Limb (tissue), 2 donors: ENCODE measurements around the gene MADCAM1.
"Not testable (repeated sequence)": the region's sequence is repeated elsewhere in the genome, so short reads cannot be mapped to it uniquely, and the experiment has no call there.

Experiments used
- DNase-seq, 2 donors: peaks; one replicate each; pipeline ENCODE4 v3.0.0-alpha.2; 2016; ENCODE audit errors: extremely low spot score in 2 of 2

MADCAM1 gene

DNA sequence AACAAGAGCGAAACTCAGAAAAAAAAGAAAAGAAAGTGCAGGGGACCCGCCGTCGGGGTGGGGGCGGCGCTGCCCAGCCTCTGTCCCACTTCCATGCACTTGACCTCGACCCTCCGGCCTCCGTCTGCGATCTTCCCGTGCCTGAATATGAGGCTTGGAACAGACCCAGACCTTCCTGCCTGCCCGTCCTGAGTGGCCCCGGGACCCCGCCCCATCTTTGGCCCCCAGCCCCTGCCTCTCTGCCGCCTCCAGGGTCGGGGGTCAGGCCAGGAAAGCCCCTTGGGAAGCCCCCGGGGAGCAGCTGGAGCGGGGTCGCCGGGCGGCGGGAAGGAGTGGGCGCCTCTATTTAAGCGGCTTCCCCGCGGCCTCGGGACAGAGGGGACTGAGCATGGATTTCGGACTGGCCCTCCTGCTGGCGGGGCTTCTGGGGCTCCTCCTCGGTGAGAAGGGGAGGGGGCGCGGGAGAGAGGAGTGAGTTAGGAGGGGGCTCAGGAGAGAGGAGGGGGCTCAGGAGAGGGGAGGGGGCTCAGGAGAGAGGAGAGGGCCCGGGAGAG, at the start of gene MADCAM1:
MADCAM1 (plus strand) TSS at position 375 of the 554 bp plus-strand sequence; CDS start at position 389, 14 bp downstream.
- DNase-seq: peak in 1 of 2 donors; percentile 69

DNA sequence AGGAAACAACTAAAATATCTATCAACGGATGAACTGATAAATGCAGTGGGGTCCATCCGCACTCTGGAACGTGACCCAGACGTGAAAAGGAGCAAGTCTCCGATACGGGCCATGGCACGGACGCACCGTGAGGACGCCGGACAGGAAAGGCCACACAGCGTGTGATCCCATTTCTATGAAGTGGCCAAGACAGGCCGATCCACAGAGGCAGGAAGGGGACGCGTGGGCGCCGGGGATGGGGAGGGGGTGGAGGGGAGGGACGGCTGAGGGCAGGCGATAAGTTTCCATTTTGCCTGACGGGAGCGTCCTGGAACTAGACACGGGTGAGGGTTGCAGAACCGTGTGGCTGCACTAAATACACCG, 49.2 kb upstream of the MADCAM1 start:
- DNase-seq: no peak

DNA sequence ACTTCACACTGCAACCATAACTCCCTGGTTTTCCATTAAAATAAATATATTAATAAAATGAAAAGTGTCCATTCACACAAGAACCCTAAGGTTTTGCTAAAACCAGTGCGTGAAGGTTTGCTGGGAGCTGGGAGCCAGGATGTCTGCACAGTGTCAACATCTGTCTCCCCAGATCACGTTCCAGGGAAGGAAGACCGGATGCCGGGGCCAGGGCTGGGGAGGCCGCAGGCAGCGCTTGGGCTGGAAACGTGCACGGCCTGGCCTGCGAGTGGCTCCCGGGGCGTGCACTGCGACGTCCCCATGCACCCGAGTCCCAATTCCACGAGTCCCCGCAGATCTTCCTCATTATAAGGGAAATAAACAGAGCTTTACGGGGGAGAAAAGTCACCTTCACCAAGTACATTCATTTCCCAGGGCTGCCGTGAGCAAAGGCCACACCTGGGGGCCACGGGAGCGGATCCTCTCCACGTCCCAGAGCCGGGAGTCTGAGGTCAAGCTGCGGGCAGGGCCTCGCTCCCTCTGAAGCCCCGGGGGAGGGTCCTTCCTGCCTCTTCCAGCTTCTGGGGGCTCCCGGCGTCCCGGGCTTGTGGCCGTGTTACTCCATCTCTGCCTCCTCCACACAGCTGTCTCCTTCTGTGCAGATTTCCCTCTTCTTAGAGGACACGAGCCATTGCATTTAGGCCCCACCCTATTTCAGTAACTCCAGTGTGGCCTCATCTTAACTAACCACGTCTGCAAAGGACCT, 48.3 kb upstream of the MADCAM1 start:
- DNase-seq: peak in 1 of 2 donors; percentile 35

DNA sequence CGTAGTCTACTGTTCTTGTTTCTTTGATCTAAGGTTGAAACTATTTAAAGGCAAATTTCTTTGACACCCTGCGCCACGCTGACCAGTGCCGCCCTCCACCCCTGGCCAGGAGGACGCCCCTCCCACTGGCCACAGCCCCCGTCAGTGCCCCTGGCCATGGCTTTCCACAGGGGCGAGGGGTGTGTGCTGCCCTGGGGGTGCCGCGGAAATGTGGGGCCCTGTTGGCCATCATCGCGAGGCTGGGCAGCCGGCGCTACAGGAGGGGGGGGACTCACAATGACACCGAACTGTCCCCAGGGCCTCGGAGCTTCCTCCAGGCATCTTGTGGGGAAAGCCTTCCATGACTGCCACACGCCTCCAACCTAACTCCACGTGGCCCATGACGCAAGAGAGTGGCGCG, 46.4 kb upstream of the MADCAM1 start:
- DNase-seq: no peak

DNA sequence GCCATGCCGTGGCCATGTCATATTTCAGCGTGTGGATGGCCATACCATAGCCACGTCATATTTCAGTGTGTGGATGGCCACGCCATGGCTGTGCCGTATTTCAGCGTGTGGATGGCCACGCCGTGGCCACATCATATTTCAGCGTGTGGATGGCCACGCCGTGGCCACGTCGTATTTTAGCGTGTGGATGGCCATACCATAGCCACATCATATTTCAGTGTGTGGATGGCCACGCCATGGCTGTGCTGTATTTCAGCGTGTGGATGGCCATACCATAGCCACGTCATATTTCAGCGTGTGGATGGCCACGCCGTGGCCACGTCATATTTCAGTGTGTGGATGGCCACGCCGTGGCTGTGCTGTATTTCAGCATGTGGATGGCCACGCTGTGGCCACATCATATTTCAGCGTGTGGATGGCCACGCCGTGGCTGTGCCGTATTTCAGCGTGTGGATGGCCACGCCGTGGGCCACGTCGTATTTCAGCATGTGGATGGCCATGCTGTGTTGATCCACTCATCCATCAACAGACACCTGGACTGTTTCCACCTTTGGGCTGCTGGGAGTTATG, 45.3 kb upstream of the MADCAM1 start:
- not testable (repeated sequence) for DNase-seq

DNA sequence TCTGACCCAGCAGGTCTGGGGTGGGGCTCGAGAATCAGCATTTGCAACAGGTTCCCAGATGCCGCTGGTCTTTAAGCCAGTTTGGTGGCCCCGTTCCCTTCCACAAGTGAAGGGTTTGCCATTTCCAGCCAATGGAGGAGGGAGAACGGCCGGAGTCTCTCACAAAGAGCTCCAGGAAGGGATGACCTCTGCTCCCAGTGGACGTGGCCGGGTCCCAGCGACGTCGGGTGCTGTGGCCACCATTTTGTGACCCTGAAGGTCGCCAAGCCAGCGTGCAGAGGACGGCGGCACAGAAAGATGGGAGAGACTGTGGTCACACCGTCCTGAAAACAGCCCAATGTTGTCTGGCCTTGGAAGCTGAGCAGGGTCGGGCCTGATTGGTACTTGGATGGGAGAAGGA, 43.5 kb upstream of the MADCAM1 start:
- no peak for DNase-seq

DNA sequence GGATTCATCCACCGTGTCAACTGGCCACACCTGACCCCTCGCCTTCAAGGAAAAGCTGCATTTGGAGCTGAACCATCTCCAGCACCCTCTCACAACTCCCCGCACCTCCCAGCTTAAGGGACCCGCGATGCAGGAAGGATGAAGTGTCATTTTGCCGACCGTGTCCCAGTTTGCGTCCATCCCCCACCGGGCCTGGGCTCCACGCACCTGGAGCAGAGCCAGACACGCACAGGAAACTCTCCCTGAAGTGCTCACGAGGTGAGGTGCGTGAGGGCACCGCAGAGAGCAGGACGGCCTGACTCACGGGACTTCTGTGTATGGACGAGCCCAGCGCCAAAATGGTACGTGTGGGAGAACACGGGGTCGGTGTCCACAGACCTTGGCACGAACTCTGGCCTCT, 42.7 kb upstream of the MADCAM1 start:
- DNase-seq: no peak

DNA sequence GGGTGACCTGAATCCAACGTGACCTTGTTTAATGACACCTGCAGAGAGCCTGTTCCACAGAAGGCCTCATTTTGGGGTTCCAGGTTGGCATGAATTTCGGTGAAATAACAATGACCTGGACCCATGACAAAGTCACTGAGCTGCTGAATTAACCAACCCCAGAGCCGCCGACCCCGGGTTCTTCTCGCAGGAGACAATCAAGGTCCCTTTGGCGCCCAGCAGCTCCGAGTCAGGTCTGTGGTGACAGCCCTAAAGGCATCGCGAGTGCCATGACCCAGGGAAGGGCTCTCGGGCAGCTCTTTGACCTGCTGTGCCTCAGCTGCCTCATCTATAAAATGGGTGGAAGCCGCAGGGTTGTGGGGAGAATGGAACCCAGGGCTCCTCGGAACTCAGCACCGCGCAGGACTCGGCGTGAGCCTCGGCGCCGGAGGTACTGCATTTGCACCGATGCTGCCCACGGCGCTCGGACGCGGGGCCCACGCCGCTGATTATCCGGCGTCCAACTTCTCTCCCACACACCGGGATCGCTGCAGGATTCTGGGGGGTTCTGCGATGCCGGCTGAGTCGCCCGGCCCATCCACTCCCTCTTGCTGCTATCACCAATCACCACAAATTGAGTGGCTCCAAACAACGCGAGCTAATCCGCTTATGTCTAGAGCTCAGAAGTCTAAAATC, 41.1 kb upstream of the MADCAM1 start:
- no peak for DNase-seq

DNA sequence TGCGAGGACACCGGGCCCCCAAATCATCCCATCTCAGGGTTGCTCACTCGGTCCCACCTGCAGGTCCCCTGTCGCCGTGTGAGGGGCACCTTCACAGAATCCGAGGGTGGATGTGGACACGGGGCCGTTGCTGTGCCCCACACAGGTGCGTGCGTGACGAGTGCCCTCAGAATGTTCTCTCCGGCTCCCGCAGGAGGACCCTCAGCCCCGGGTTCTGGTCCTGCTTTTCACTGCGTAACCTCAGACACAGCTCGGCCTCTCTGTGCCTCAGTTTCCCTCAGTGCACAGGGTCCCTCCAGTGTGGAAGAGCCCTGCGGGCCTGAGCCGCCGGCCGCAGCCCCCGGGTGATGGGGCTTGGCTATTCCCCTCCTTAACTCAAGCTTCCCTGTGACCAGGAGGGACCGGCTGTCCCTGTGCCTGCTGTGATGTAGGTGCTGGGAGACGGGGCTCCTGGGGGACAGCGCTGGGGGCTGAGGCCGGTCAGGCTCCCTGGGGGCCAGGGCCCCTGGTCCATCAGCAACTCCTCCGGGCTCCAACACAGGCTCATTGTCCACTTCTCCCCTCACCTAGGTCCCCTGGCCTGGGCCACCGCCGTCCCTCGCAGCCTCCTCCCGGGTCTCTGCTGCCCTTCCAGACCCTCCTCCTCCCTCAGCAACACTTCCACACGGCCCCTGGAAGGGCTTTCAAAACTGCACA, 40.3 kb upstream of the MADCAM1 start:
- DNase-seq: no peak

DNA sequence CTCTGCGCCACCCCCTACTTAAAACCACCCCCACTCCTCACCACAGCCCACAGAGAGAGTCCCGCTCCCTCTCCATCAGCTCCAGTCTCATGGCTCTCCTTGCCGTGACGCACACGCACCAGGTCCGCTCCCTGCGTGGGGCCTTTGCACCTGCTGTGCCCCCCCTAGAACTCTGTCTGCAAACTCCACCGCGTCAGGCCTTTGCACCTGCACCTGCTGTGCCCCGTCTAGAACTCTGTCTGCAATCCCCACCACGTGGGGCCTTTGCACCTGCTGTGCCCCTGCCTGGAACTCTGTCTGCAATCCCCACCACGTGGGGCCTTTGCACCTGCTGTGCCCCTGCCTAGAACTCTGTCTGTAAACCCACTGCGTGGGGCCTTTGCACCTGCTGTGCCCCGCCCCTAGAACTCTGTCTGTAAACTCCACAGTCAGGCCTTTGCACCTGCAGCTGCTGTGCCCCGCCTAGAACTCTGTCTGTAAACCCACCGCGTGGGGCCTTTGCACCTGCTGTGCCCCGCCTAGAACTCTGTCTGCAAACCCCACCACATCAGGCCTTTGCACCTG, 39.7 kb upstream of the MADCAM1 start:
- no peak for DNase-seq

DNA sequence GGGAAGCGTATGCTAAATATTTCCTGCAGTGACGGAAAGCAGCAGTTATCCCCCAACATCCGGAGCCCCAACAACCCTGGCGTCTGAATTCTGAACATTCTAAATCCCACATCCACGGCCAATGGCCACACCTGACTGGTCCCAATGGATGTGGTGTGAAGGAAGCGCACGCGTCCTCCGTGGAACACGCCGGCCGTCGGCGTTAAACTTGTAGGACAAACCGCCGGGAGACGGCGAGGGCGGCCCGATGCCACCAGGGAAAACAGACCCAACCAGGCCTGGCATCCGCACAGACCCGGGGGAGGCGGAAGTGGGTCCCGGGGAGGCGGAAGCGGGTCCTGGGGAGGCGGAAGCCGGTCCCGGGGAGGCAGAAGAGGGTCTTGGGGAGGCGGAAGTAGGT, 38.6 kb upstream of the MADCAM1 start:
- DNase-seq: no peak

DNA sequence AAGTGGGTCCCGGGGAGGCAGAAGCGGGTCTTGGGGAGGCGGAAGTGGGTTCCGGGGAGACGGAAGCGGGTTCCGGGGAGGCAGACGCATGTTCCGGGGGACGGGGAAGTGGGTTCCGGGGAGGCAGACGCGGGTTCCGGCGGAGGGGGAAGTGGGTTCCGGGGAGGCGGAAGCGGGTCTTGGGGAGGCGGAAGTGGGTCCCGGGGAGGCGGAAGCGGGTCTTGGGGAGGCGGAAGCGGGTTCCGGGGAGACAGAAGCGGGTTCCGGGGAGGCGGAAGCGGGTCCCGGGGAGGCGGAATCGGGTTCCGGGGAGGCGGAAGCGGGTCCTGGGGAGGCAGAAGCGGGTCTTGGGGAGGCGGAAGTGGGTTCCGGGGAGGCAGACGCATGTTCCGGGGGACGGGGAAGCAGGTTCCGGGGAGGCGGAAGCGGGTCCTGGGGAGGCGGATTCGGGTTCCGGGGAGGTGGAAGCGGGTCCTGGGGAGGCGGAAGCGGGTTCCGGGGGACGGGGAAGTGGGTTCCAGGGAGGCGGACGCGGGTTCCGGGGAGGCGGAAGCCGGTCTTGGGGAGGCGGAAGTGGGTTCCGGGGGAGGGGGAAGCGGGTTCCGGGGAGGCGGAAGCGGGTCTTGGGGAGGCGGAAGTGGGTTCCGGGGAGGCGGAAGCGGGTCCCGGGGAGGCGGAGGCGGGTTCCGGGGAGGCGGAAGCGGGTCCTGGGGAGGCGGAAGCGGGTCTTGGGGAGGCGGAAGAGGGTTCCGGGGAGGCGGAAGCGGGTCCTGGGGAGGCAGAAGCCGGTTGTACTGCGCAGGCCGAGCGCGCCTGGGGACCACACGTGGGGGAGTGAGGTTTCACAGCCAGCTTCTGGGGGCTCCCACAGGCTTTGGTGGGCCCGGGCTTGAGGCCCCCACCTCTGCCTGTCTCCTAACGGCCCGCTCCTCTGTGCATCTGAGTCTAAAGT, 37.9 kb upstream of the MADCAM1 start:
- DNase-seq: no peak

DNA sequence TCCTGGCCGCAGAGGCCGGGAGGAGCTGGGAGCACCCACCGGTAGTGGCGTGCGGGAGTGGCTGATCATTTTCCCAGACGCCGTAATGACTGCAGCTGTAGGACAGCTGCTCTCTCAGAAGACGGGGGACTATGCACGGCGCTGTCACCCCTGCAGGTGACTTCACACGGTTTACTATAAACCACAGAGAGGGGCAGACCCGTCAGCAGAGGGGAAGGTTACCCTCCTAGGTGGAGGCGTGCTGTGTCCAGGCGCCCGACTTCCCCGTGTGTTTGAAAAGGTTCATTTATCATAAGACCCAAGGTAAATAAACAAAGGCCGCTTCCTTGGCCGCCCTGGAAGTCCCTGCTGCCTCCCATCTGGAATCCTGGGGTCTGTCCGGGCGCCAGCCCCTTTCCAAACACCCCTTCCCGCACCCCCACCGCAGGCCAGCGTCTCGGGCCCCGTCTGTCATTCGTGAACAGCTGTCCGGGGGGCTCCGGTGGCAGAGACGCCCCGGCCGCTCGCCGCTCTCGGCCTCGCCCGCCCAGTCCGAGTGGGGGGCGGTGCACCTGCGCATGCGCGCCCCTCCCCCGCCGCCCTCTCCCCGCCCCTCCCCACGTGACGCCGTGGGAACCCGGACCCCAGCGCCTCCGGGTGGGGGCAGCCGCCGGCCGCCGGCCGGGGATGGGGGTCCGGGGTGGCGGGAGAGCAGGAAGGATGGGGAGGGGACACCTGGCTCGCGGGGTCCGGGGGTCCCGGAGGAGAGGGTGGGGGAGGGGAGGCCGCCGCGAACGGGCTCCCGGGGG, 36.4 kb upstream of the MADCAM1 start:
- DNase-seq: peak; percentile 51 to 92

DNA sequence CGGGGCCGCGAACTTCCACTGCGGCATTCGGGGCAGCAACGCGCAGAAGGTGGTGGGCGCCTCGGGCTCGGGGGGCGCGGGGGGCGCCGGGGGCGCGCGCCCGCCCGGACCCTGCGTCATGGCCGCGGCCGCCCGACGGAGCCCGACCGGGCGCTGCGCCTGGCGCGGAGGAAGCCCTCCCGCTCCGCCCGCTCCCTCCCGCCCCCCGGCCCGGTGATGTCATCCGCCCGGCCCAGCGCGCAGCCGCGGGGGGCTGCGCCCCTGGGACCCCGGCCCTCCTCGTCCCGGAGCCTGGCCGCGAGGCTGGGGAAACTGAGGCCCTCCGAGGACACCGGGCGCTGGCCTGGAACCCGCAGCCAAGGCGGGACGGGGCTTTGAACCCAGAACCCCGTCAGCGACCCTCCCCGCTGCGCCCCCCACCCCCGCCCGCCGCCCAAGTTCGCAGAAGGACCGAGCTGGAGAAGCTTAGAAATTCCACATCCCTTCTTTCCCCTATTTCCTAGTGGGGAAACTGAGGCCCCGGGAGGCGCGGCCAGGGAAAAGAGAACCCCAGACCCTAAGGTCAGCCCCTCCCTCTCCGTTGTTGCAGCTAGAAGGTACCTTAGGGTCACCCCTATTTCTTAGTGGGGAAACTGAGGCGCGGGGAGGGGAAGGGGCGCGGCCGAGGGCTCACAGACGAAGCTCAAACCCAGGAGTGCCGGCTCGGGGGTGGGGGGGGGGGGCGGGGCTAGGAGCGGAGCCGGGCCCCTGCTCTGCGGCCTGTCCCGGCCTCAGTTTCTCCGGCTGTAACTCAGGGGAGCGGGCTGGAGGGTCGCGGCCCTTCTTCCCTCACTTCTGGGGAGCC, 35.2 kb upstream of the MADCAM1 start, which contains the start of gene SHC2:
SHC2 (minus strand) TSS at position 157 of the 844 bp plus-strand sequence; CDS start at position 120, 37 bp downstream.
- DNase-seq: peak; percentile 22 to 85

DNA sequence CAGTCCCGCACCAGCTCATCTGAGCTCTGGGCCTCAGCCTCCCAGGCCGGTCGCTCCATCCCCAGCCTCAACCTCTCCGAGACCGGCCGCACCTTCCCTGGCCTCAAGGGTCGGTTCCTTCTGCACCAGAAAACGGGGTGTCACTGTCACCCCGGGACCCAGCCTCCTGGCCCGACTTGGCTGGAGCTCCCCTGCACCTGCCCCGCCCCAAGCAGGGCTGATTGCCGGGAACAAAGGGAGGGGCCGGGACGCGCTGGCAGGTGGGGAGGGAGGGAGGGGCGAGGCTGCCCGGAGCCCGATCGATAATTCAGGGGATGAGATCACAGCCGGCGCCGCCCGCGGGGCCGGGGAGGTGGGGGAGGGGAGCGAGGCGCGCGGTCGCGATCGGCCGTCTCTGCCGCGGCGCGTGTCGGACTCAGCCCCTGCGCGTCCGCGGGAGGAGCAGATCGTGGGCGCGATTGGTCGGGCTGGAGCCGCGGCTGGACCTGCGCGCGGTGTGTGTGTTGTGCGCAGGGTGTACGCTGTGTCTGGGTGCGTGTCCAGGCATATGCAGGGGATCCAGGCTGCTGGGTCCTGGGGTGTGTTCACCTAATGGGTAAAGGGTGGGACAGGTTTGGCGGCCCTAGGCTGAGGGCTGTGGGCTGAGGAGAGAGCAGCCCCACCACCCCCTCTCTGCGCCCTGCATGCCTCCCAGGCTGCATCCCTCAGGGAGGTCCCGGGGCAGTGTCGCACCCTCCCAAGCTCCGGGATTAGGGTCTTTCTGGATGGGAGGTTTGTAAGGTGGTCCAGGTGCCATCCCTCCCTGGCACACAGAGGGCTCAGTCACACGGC, 34.4 kb upstream of the MADCAM1 start:
- peak; percentile 27 to 79 for DNase-seq

DNA sequence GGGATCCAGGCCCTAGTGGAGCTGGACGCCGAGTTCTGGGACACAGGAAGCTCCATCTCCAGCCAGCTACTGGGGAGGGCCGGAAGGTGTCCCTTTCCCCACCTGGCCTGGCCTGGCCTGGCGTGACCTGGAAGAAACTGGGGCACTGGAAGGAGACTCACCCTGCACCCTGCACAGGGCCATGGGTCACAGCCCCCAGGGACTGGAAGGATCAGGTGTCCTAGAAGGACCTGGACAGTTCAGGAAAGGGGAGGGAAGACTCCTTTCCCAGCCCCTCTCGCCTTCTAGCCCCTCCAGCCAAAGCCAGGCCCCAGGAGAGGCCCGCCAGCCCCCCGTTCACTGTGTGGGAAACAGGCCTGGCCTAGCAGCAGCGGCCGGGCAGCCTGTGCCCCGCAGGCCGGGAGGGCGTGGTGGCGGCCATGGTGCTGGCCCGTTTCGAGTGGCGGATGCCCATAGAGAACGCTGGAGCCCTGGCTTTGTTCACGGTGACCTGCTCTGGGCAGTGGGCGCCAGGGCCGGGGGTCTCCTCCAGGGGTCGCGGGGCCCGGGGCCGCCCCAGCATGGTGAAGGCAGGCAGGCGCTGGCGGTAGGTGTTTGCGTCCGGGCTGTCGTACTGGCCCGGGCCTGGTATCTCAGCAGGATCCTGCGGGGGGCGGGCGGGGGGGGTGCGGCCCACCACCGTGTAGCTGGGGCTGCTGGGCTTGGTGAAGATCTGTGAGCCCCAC, 32.6 kb upstream of the MADCAM1 start:
- no peak for DNase-seq

DNA sequence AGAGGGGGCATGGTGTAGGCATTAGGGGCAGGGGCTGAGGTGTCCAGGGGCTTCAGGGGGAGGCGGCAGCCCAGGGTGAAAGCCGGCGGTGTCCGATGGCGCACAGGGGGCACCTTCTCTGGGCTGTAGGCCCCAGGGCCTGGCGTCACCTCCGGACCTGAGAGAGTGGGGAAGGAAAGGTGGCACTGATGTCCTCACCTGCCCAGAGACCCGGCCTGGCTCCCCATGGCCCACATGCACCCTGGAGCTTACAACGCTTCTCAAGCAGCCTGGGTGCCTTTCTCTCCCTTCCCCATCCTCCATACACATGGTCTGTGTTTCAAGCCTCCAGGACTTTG, 32.1 kb upstream of the MADCAM1 start:
- DNase-seq: no peak
